NT2/D1 (cell line): ENCODE results near the gene SCIMP.

ENCODE experiments used
- SUZ12 ChIP-seq: IDR thresholded peaks from 2 replicates; pipeline ENCODE4 v1.6.1; 2011; ENCODE audit not compliant: insufficient read length, insufficient read depth; ENCODE audit errors: extremely low read depth
- YY1 ChIP-seq: IDR thresholded peaks from 2 replicates; pipeline ENCODE4 v1.6.1; 2011; ENCODE audit not compliant: insufficient read length, insufficient read depth
- ZNF274 ChIP-seq: IDR thresholded peaks from 2 replicates; pipeline ENCODE4 v1.6.1; 2011; ENCODE audit warnings: mild to moderate bottlenecking, low read depth, low read length

GRCh38 chr17:5164436-5164835, 70.2 kb downstream of the SCIMP start:
- no peak for TF ChIP-seq YY1
- TF ChIP-seq SUZ12, result no peak
- TF ChIP-seq ZNF274, result no peak
